Activated naive CD8-positive, alpha-beta T cell treated with anti-CD3 and anti-CD28 coated beads for 36 hours (primary cell): Measurements from ENCODE around the gene UBE2M. TPM values are rescaled to one million over a fixed set of nuclear protein-coding genes. Genes with fewer than 3 reads are reported as not detected.

Source experiments
- total RNA-seq, 2 experiments: library from RNA; stranded (reverse); gene quantifications; one replicate each; pipeline ENCODE4 v1.2.3, GENCODE V29; 2021

Gene UBE2M
- total RNA-seq, 2 experiments from 2014 or later: 154 to 162 TPM

Other genes starting within 250 kb of the UBE2M start
- gene ZSCAN22, start 231.6 kb downstream of the UBE2M start, total RNA-seq: 1 to 10 TPM; 2.8 to 3.2 TPM
- 10 to 100 TPM; 18.7 to 23.2 TPM for gene A1BG, start 205.1 kb downstream of the UBE2M start, total RNA-seq
- gene ZNF497, start 195.9 kb downstream of the UBE2M start, total RNA-seq: 1 to 10 TPM; 1.5 to 1.7 TPM
- 1 to 10 TPM; 2.0 to 2.1 TPM for gene ZNF837, start 177.6 kb downstream of the UBE2M start, total RNA-seq
- gene RPS5, start 171.3 kb downstream of the UBE2M start, total RNA-seq: 1,000 to 10,000 TPM; 1,717 to 1,777 TPM
- gene RNF225, start 163.0 kb downstream of the UBE2M start, total RNA-seq: 1 to 10 TPM in 1 of 2 experiments, under 1 TPM in 1; 0.82 to 1.6 TPM
- gene ZNF584, start 150.0 kb downstream of the UBE2M start, total RNA-seq: 10 to 100 TPM; 15.1 to 17.2 TPM
- gene ZNF132, start 118.5 kb downstream of the UBE2M start, total RNA-seq: 1 to 10 TPM; 4.3 TPM
- gene ZNF324B, start 107.0 kb downstream of the UBE2M start, total RNA-seq: 10 to 100 TPM in 1 of 2 experiments, 1 to 10 TPM in 1; 9.4 to 10.1 TPM
- gene ZNF324, start 91.5 kb downstream of the UBE2M start, total RNA-seq: 10 to 100 TPM; 12.8 to 13.7 TPM
- 1 to 10 TPM; 4.2 to 5.3 TPM for gene ZNF446, start 82.3 kb downstream of the UBE2M start, total RNA-seq
- 10 to 100 TPM; 23.4 to 28.0 TPM for gene SLC27A5, start 46.6 kb downstream of the UBE2M start, total RNA-seq
- 10 to 100 TPM; 11.1 to 11.8 TPM for gene ZBTB45, start 38.8 kb downstream of the UBE2M start, total RNA-seq
- 100 to 1,000 TPM; 671 to 701 TPM for gene TRIM28, start 14.5 kb downstream of the UBE2M start, total RNA-seq
- gene CHMP2A, start 3.5 kb downstream of the UBE2M start, total RNA-seq: 10 to 100 TPM; 76.9 to 79.2 TPM
- 10 to 100 TPM in 1 of 2 experiments, 1 to 10 TPM in 1; 10.0 to 10.2 TPM for gene MZF1, start 14.7 kb upstream of the UBE2M start, total RNA-seq